Breast epithelium (tissue), 3 donors: ENCODE data around the gene C16orf87.

Experiments used
- POLR2A ChIP-seq: fragments of 450-650 bp; IDR thresholded peaks from one replicate; pipeline ENCODE4 v1.6.1; 2016; ENCODE audit warnings: antibody characterized with exemption, mild to moderate bottlenecking, moderate library complexity
- POLR2AphosphoS5 ChIP-seq, 3 donors: sonication (generic); formaldehyde crosslinking; IDR thresholded peaks; one replicate each; pipeline ENCODE4 v1.6.1; 2017; ENCODE audit warnings: antibody characterized with exemption in 3 of 3
- TF ChIP-seq, protein P1 (sequence below), 3 donors: fragments of 450-650 bp; IDR thresholded peaks; one replicate each; pipeline ENCODE4 v1.5.1; 2016 to 2017; ENCODE audit warnings: antibody characterized with exemption in 3 of 3, mild to moderate bottlenecking in 3 of 3, moderate library complexity in 3 of 3

DNA sequence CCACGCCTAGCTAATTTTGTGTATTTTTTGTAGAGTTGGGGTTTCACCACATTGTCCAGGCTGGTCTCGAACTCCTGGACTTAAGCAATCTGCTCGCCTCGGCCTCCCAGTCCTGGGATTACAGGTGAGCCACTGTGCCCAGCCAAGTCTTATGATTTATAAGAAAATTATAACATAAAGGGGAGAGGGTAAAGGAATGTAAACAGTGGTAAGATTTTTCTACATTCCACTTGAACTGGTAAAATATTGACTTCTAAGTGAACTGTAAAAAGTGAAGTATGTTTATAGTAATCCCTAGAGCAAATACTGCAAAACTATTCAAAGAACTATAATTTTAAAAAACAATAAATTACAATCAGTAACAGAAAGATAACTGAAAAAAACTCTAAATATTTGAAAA, 33.5 kb downstream of the C16orf87 start:
- TF ChIP-seq POLR2AphosphoS5 (IDR thresholded peaks at IDR 0.05): no peak
- no peak for TF ChIP-seq POLR2A
- TF ChIP-seq, protein P1, sequence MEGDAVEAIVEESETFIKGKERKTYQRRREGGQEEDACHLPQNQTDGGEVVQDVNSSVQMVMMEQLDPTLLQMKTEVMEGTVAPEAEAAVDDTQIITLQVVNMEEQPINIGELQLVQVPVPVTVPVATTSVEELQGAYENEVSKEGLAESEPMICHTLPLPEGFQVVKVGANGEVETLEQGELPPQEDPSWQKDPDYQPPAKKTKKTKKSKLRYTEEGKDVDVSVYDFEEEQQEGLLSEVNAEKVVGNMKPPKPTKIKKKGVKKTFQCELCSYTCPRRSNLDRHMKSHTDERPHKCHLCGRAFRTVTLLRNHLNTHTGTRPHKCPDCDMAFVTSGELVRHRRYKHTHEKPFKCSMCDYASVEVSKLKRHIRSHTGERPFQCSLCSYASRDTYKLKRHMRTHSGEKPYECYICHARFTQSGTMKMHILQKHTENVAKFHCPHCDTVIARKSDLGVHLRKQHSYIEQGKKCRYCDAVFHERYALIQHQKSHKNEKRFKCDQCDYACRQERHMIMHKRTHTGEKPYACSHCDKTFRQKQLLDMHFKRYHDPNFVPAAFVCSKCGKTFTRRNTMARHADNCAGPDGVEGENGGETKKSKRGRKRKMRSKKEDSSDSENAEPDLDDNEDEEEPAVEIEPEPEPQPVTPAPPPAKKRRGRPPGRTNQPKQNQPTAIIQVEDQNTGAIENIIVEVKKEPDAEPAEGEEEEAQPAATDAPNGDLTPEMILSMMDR (IDR thresholded peaks at IDR 0.05): no peak
